Naive thymus-derived CD8-positive, alpha-beta T cell (primary cell): ENCODE results near the gene TMEM45A. TPM values are rescaled to one million over a fixed set of nuclear protein-coding genes. Genes with fewer than 3 reads are reported as not detected.
"Not testable (repeated sequence)": the region's sequence is repeated elsewhere in the genome, so short reads cannot be mapped to it uniquely, and the experiment has no call there.

Experiments used
- ATAC-seq, 2 donors: fragments of 150-1000 bp; cut with Tn5 transposase in 1 of 2; sonication (Bioruptor Pico), chemical (Tn5 transposase) in 1 of 2; 1 replicate in 1 of 2; 2 replicates in 1 of 2; pipeline ENCODE4 v1.10.0; 2021; ENCODE audit warnings: mild to moderate bottlenecking in 2 of 2, moderate library complexity in 2 of 2
- POLR2A ChIA-PET: fragments of 350-600 bp; sonication (Branson Sonifier 250); formaldehyde crosslinking; loops from one replicate; lab custom pipeline; 2021; ENCODE audit warnings: antibody characterized with exemption; lab: Charles Lee
- DNase-seq, 10 donors: peaks; one replicate each; pipeline versions ENCODE4 v3.0.0 to v3.0.0-alpha.2; 2020 to 2022
- H3K27ac Mint-ChIP-seq, 10 donors: one replicate each; pipeline ENCODE4 v1.8.0; 2020 to 2022; ENCODE audit warnings: mild to moderate bottlenecking in 10 of 10, mixed read lengths in 10 of 10, moderate library complexity in 4 of 10, inconsistent platforms in 1 of 10
- H3K27me3 Mint-ChIP-seq, 5 donors: one replicate each; pipeline ENCODE4 v1.8.0; 2021 to 2022; ENCODE audit warnings: mixed read lengths in 5 of 5
- H3K36me3 Mint-ChIP-seq, 3 donors: one replicate each; pipeline ENCODE4 v1.8.0; 2020 to 2022; ENCODE audit warnings: mixed read lengths in 3 of 3, mild to moderate bottlenecking in 2 of 3, inconsistent platforms in 1 of 3
- H3K4me1 Mint-ChIP-seq, 4 donors: one replicate each; pipeline ENCODE4 v1.8.0; 2021 to 2022; ENCODE audit warnings: mixed read lengths in 4 of 4
- H3K4me3 Mint-ChIP-seq, 10 donors: one replicate each; pipeline ENCODE4 v1.8.0; 2020 to 2022; ENCODE audit warnings: mild to moderate bottlenecking in 10 of 10, mixed read lengths in 10 of 10, moderate library complexity in 6 of 10, inconsistent platforms in 1 of 10
- H3K9me3 Mint-ChIP-seq, 9 donors: one replicate each; pipeline ENCODE4 v1.8.0; 2020 to 2022; ENCODE audit warnings: mixed read lengths in 9 of 9, mild to moderate bottlenecking in 3 of 9, inconsistent platforms in 1 of 9, moderate library complexity in 1 of 9
- polyA plus RNA-seq, 3 donors: library from polyadenylated mRNA; unstranded; fragments of 300-500 nt; fragmentation: Illumina TruSeq; gene quantifications; one replicate each; pipeline ENCODE4 v1.2.3, GENCODE V29; 2021
- total RNA-seq, 8 experiments: library from RNA in 2 of 8; stranded (reverse) in 2 of 8; gene quantifications; one replicate each; pipeline ENCODE4 v1.2.3 and lab custom pipeline; 2021 to 2026

TMEM45A gene
- total and polyA plus RNA-seq, 5 experiments from 2014 or later, result 0.08 to 0.21 TPM; not detected in 3

GRCh38 chr3:100525753-100526612, 33.6 kb downstream of the TMEM45A start:
- H3K4me3 Mint-ChIP-seq, result no peak overlapping the region
- no peaks in the 10 kb centered on the region for H3K9me3 Mint-ChIP-seq
- no peak for DNase-seq
- H3K27me3 Mint-ChIP-seq, result peaks cover 5 to 15% (median 10%) of the 10 kb centered on the region in 5 donors
- ATAC-seq, result no peak
- H3K4me1 Mint-ChIP-seq, result no peaks in the 10 kb centered on the region
- H3K27ac Mint-ChIP-seq, result no peak overlapping the region
- POLR2A ChIA-PET, result no interaction called here
- H3K36me3 Mint-ChIP-seq, result no peaks in the 10 kb centered on the region

- H3K4me3 Mint-ChIP-seq, result no peak overlapping the region
- no peak for DNase-seq
- no peak for ATAC-seq
- peaks cover 5 to 15% (median 10%) of the 10 kb centered on the region in 5 donors for H3K27me3 Mint-ChIP-seq
- H3K4me1 Mint-ChIP-seq, result no peaks in the 10 kb centered on the region
- POLR2A ChIA-PET, result no interaction called here
- H3K9me3 Mint-ChIP-seq, result no peaks in the 10 kb centered on the region
- H3K36me3 Mint-ChIP-seq, result no peaks in the 10 kb centered on the region
- no peak overlapping the region for H3K27ac Mint-ChIP-seq
Measured at GRCh38 chr3:100526613-100527346, 34.4 kb downstream of the TMEM45A start.

GRCh38 chr3:100527347-100527735, 34.9 kb downstream of the TMEM45A start:
- H3K9me3 Mint-ChIP-seq, result no peaks in the 10 kb centered on the region

GRCh38 chr3:100531093-100531492, 38.7 kb downstream of the TMEM45A start:
- POLR2A ChIA-PET, result no interaction called here

More at GRCh38 chr3:100527347-100527735, 34.9 kb downstream of the TMEM45A start:
- no peak overlapping the region for H3K4me3 Mint-ChIP-seq
- H3K27me3 Mint-ChIP-seq, result peaks cover 5 to 15% (median 10%) of the 10 kb centered on the region in 5 donors
- H3K36me3 Mint-ChIP-seq, result no peaks in the 10 kb centered on the region
- H3K27ac Mint-ChIP-seq, result no peak overlapping the region
- POLR2A ChIA-PET, result no interaction called here
- DNase-seq (no peak), ATAC-seq (no peak)
- H3K4me1 Mint-ChIP-seq, result no peaks in the 10 kb centered on the region

GRCh38 chr3:100532411-100532810, 40.0 kb downstream of the TMEM45A start:
- no peak overlapping the region for H3K27ac Mint-ChIP-seq
- POLR2A ChIA-PET, result no interaction called here
- H3K4me3 Mint-ChIP-seq, result no peak overlapping the region
- H3K36me3 Mint-ChIP-seq, result no peaks in the 10 kb centered on the region
- no peak for ATAC-seq
- peaks cover 0 to 5% (median 3%) of the 10 kb centered on the region in 5 donors for H3K27me3 Mint-ChIP-seq
- no peaks in the 10 kb centered on the region for H3K4me1 Mint-ChIP-seq
- no peak for DNase-seq
- no peaks in the 10 kb centered on the region for H3K9me3 Mint-ChIP-seq

More at GRCh38 chr3:100531093-100531492, 38.7 kb downstream of the TMEM45A start:
- H3K36me3 Mint-ChIP-seq, result no peaks in the 10 kb centered on the region
- no peak overlapping the region for H3K27ac Mint-ChIP-seq
- H3K27me3 Mint-ChIP-seq, result peaks cover 0 to 7% (median 4%) of the 10 kb centered on the region in 5 donors
- H3K9me3 Mint-ChIP-seq, result no peaks in the 10 kb centered on the region
- no peak for ATAC-seq
- H3K4me3 Mint-ChIP-seq, result no peak overlapping the region
- no peak for DNase-seq
- no peaks in the 10 kb centered on the region for H3K4me1 Mint-ChIP-seq

GRCh38 chr3:100533176-100533575, 40.8 kb downstream of the TMEM45A start:
- Mint-ChIP-seq H3K27ac (no peak overlapping the region), H3K4me3 (no peak overlapping the region), H3K9me3 (no peaks in the 10 kb centered on the region), H3K36me3 (no peaks in the 10 kb centered on the region), H3K4me1 (no peaks in the 10 kb centered on the region), H3K27me3 (peaks cover 0 to 5% (median 3%) of the 10 kb centered on the region in 5 donors)
- no peak for ATAC-seq
- POLR2A ChIA-PET, result no interaction called here
- no peak for DNase-seq

GRCh38 chr3:100535610-100535943, 43.2 kb downstream of the TMEM45A start:
- Mint-ChIP-seq H3K27ac (no peak overlapping the region), H3K9me3 (no peaks in the 10 kb centered on the region), H3K27me3 (peaks cover 0 to 5% (median 0%) of the 10 kb centered on the region in 5 donors), H3K36me3 (no peaks in the 10 kb centered on the region), H3K4me1 (no peaks in the 10 kb centered on the region), H3K4me3 (no peak overlapping the region)
- POLR2A ChIA-PET, result no interaction called here
- DNase-seq (no peak), ATAC-seq (no peak)

- POLR2A ChIA-PET, result no interaction called here
- H3K27me3 Mint-ChIP-seq, result peaks cover 0 to 5% (median under 1%) of the 10 kb centered on the region in 5 donors
- H3K9me3 Mint-ChIP-seq, result peaks cover 0 to 3% (median 0%) of the 10 kb centered on the region in 9 donors
- no peak overlapping the region for H3K27ac Mint-ChIP-seq
- no peaks in the 10 kb centered on the region for H3K4me1 Mint-ChIP-seq
- H3K4me3 Mint-ChIP-seq, result no peak overlapping the region
- ATAC-seq (no peak), DNase-seq (no peak)
- H3K36me3 Mint-ChIP-seq, result no peaks in the 10 kb centered on the region
Measured at GRCh38 chr3:100536093-100536492, 43.7 kb downstream of the TMEM45A start.

- DNase-seq (no peak), ATAC-seq (no peak)
- no peak overlapping the region for H3K4me3 Mint-ChIP-seq
- H3K27ac Mint-ChIP-seq, result no peak overlapping the region
- peaks cover 0 to 9% (median 0%) of the 10 kb centered on the region in 9 donors for H3K9me3 Mint-ChIP-seq
- POLR2A ChIA-PET, result no interaction called here
- H3K36me3 Mint-ChIP-seq, result peaks cover 0 to 7% (median 0%) of the 10 kb centered on the region in 3 donors
- peaks cover 0 to 5% (median 2%) of the 10 kb centered on the region in 5 donors for H3K27me3 Mint-ChIP-seq
- H3K4me1 Mint-ChIP-seq, result no peaks in the 10 kb centered on the region
Measured at GRCh38 chr3:100537646-100538338, 45.4 kb downstream of the TMEM45A start.

- Mint-ChIP-seq H3K4me1 (no peaks in the 10 kb centered on the region), H3K9me3 (peaks cover 0 to 9% (median 0%) of the 10 kb centered on the region in 9 donors)
- POLR2A ChIA-PET, result no interaction called here
Measured at GRCh38 chr3:100538339-100538706, 45.9 kb downstream of the TMEM45A start.

GRCh38 chr3:100540791-100541334, 48.4 kb downstream of the TMEM45A start:
- H3K4me3 Mint-ChIP-seq, result no peak overlapping the region
- no peak for DNase-seq
- no peak overlapping the region for H3K27ac Mint-ChIP-seq

More at GRCh38 chr3:100538339-100538706, 45.9 kb downstream of the TMEM45A start:
- H3K27ac Mint-ChIP-seq, result no peak overlapping the region
- H3K27me3 Mint-ChIP-seq, result peaks cover 0 to 5% (median 2%) of the 10 kb centered on the region in 5 donors
- ATAC-seq (no peak), DNase-seq (no peak)
- no peak overlapping the region for H3K4me3 Mint-ChIP-seq
- peaks cover 0 to 7% (median 0%) of the 10 kb centered on the region in 3 donors for H3K36me3 Mint-ChIP-seq

GRCh38 chr3:100541428-100541827, 49.0 kb downstream of the TMEM45A start:
- ATAC-seq, H3K36me3 Mint-ChIP-seq, POLR2A ChIA-PET, H3K4me1 Mint-ChIP-seq, H3K27ac Mint-ChIP-seq, DNase-seq, H3K9me3 Mint-ChIP-seq, H3K4me3 Mint-ChIP-seq: not testable (repeated sequence)
- peaks cover 4 to 15% (median 8%) of the 10 kb centered on the region in 5 donors for H3K27me3 Mint-ChIP-seq

More at GRCh38 chr3:100540791-100541334, 48.4 kb downstream of the TMEM45A start:
- Mint-ChIP-seq H3K9me3 (peaks cover 0 to 9% (median 0%) of the 10 kb centered on the region in 9 donors), H3K36me3 (peaks cover 0 to 7% (median 0%) of the 10 kb centered on the region in 3 donors), H3K4me1 (no peaks in the 10 kb centered on the region), H3K27me3 (peaks cover 1 to 11% (median 6%) of the 10 kb centered on the region in 5 donors)
- ATAC-seq, result no peak
- POLR2A ChIA-PET, result no interaction called here
